Kidney capillary endothelial cell (primary cell): ENCODE results near the gene ARX.
A peak's percentile ranks its signal among the peaks of the same experiment; 100 is the strongest.

ENCODE experiments used
- DNase-seq: peaks from one replicate; pipeline ENCODE4 v3.0.0-alpha.2; 2018; ENCODE audit warnings: low spot score

The ARX gene

GRCh38 chrX:25015486-25016360, at the start of gene ARX:
Gene ARX (minus strand): TSS chrX:25015965. CDS start chrX:25015737, 228 bp downstream.
- DNase-seq: peak; percentile 33

- no peak for DNase-seq
These were observed 43.5 kb upstream of the ARX start for GRCh38 chrX:25059273-25059672.

- no peak for DNase-seq
These were observed 37.2 kb upstream of the ARX start for GRCh38 chrX:25052798-25053534.

GRCh38 chrX:25049971-25050370, 34.2 kb upstream of the ARX start:
- no peak for DNase-seq

GRCh38 chrX:25049357-25049756, 33.6 kb upstream of the ARX start:
- no peak for DNase-seq

- no peak for DNase-seq
These were observed 32.4 kb upstream of the ARX start for GRCh38 chrX:25048178-25048577.

GRCh38 chrX:25043192-25043591, 27.4 kb upstream of the ARX start:
- DNase-seq: no peak

GRCh38 chrX:25039036-25039435, 23.3 kb upstream of the ARX start:
- DNase-seq: no peak

- no peak for DNase-seq
These were observed 19.1 kb upstream of the ARX start for GRCh38 chrX:25034889-25035288.

- DNase-seq: no peak
These were observed 13.6 kb upstream of the ARX start for GRCh38 chrX:25029288-25029825.

- DNase-seq: no peak
These were observed 13.0 kb upstream of the ARX start for GRCh38 chrX:25028726-25029125.

- DNase-seq: no peak
These were observed 10.8 kb upstream of the ARX start for GRCh38 chrX:25026576-25026975.

- DNase-seq: no peak
These were observed 9.8 kb upstream of the ARX start for GRCh38 chrX:25025615-25026014.

GRCh38 chrX:25023908-25024307, 8.1 kb upstream of the ARX start:
- DNase-seq: no peak

GRCh38 chrX:25022499-25023325, 6.9 kb upstream of the ARX start:
- DNase-seq: no peak

GRCh38 chrX:25020905-25021449, 5.2 kb upstream of the ARX start:
- no peak for DNase-seq

- no peak for DNase-seq
These were observed 4.7 kb upstream of the ARX start for GRCh38 chrX:25020391-25020904.

- no peak for DNase-seq
These were observed 4.1 kb upstream of the ARX start for GRCh38 chrX:25019707-25020390.

GRCh38 chrX:25018682-25019081, 2.9 kb upstream of the ARX start:
- no peak for DNase-seq

- DNase-seq: no peak
These were observed 2.0 kb upstream of the ARX start for GRCh38 chrX:25017667-25018247.
